HepG2 (cell line): ENCODE results near the gene CDK11A. TPM values are rescaled to one million over a fixed set of nuclear protein-coding genes. Genes with fewer than 3 reads are reported as not detected.

ENCODE experiments used
- ATAC-seq: fragments of 200-7000 bp; cut with Tn5 transposase; 3 replicates; pipeline ENCODE4 v1.9.1; 2020; ENCODE audit warnings: mild to moderate bottlenecking, moderate library complexity
- BruUV-seq: library from RNA; stranded (reverse); fragments of 400-500 nt; replicated peaks from 2 replicates; lab custom pipeline; 2021; lab: Mats Ljungman, UMichigan
- CTCF ChIA-PET: fragments of 300-600 bp; formaldehyde crosslinking; extraction: SDS; loops from one replicate; lab custom pipeline; 2021; ENCODE audit warnings: low total read pairs, inconsistent platforms, low intra/inter-chr PET ratio; lab: Yijun Ruan, JAX
- POLR2A ChIA-PET: fragments of 350-600 bp; sonication (Branson Sonifier 250); formaldehyde crosslinking; loops from one replicate; lab custom pipeline; 2020; ENCODE audit warnings: antibody characterized with exemption, inconsistent platforms; lab: Yijun Ruan, JAX
- DNase-seq: peaks from one replicate; pipeline ENCODE4 v3.0.0-alpha.2; 2015; ENCODE audit warnings: low spot score
- FAIRE-seq: peaks from 3 replicates; lab custom pipeline; 2011; peaks lifted over from hg19 to GRCh38; lab: Jason Lieb, UNC
- H2AFZ ChIP-seq: one replicate; pipeline ENCODE4 v1.6.1; 2011; ENCODE audit warnings: low read length, inconsistent platforms
- H3K27ac ChIP-seq: fragments of 300-600 bp; 3 replicates; pipeline ENCODE4 v1.8.0; 2011; ENCODE audit warnings: mixed run types, mild to moderate bottlenecking, mixed read lengths, low read length, inconsistent platforms; ENCODE audit not compliant: insufficient read depth; ENCODE audit errors: extremely low read length
- H3K27me3 ChIP-seq, 2 experiments: fragments of 200-600 bp in 1 of 2; 2 replicates in 1 of 2; 3 replicates in 1 of 2; pipeline versions ENCODE4 v1.6.0 to v1.8.0; 2011; ENCODE audit warnings: low read length in 2 of 2, mild to moderate bottlenecking in 2 of 2, moderate library complexity in 2 of 2, inconsistent platforms in 1 of 2; ENCODE audit not compliant: insufficient read depth in 2 of 2, control insufficient read depth in 1 of 2
- H3K36me3 ChIP-seq, 2 experiments: fragments of 200-600 bp in 1 of 2; replicated peaks in 1 of 2; 2 replicates in 1 of 2; 3 replicates in 1 of 2; pipeline versions ENCODE4 v1.5.1 to v1.8.0; 2011; ENCODE audit warnings: low read length in 2 of 2, inconsistent platforms in 1 of 2; ENCODE audit not compliant: insufficient read depth in 2 of 2, control insufficient read depth in 1 of 2
- H3K4me1 ChIP-seq: 2 replicates; pipeline ENCODE4 v1.5.1; 2012; ENCODE audit warnings: low read length, inconsistent platforms; ENCODE audit not compliant: insufficient read depth
- H3K4me2 ChIP-seq: 2 replicates; pipeline ENCODE4 v1.6.0; 2011; ENCODE audit warnings: low read depth, low read length, inconsistent platforms
- H3K4me3 ChIP-seq, 3 experiments: fragments of 200-600 bp in 1 of 3; sonication (generic), shearing (Covaris generic) in 1 of 3; replicated peaks in 1 of 3; 2 replicates each; pipeline ENCODE4 v1.5.1; 2011 to 2016; ENCODE audit warnings: low read length in 3 of 3, inconsistent platforms in 2 of 3, low read depth in 2 of 3, mild to moderate bottlenecking in 2 of 3, control low read depth in 1 of 3, mixed read lengths in 1 of 3; ENCODE audit not compliant: insufficient read depth in 1 of 3
- H3K79me2 ChIP-seq: one replicate; pipeline ENCODE4 v1.6.1; 2011; ENCODE audit warnings: low read length, inconsistent platforms; ENCODE audit not compliant: insufficient read depth
- H3K9ac ChIP-seq: 2 replicates; pipeline ENCODE4 v1.6.0; 2011; ENCODE audit warnings: mild to moderate bottlenecking, low read depth, low read length, inconsistent platforms; ENCODE audit not compliant: insufficient read depth
- H3K9me3 ChIP-seq: 2 replicates; pipeline ENCODE4 v1.5.1; 2012; ENCODE audit warnings: mild to moderate bottlenecking, low read length
- H4K20me1 ChIP-seq: 2 replicates; pipeline ENCODE4 v1.6.0; 2011; ENCODE audit warnings: inconsistent platforms, mild to moderate bottlenecking, low read length, moderate library complexity; ENCODE audit not compliant: insufficient read depth
- BATF2 ChIP-seq: sonication (generic); formaldehyde crosslinking; IDR thresholded peaks from 2 replicates; pipeline ENCODE4 v1.8.0; 2022; ENCODE audit warnings: mild to moderate bottlenecking, missing genetic modification reagents, moderate library complexity
- CSRNP2 ChIP-seq: sonication (generic); formaldehyde crosslinking; conservative IDR thresholded peaks from 2 replicates; pipeline ENCODE4 v1.8.0; 2022; ENCODE audit warnings: low read depth, missing genetic modification reagents
- GRHL1 ChIP-seq: sonication (generic); formaldehyde crosslinking; conservative IDR thresholded peaks from 2 replicates; pipeline ENCODE4 v1.8.0; 2022; ENCODE audit warnings: missing genetic modification reagents
- HNRNPK ChIP-seq: fragments of 200-400 bp; formaldehyde crosslinking; IDR thresholded peaks from 2 replicates; pipeline ENCODE4 v1.6.1; 2018; ENCODE audit warnings: low read length, low read depth, moderate library complexity, mild to moderate bottlenecking; ENCODE audit not compliant: poor library complexity, severe bottlenecking
- MAFK ChIP-seq, 2 experiments: IDR thresholded peaks in 1 of 2; conservative IDR thresholded peaks in 1 of 2; 2 replicates each; pipeline ENCODE4 v1.6.1; 2011; ENCODE audit warnings: improper control_type of control experiment in 2 of 2, low read length in 2 of 2
- NFIC ChIP-seq: IDR thresholded peaks from 2 replicates; pipeline ENCODE4 v1.6.1; 2012; ENCODE audit warnings: mild to moderate bottlenecking, low read length, inconsistent platforms
- NR3C1 ChIP-seq: sonication (generic); formaldehyde crosslinking; IDR thresholded peaks from 2 replicates; pipeline ENCODE4 v1.4.0; 2020; ENCODE audit warnings: missing genetic modification reagents
- RARG ChIP-seq: sonication (generic); formaldehyde crosslinking; IDR thresholded peaks from 2 replicates; pipeline ENCODE4 v1.4.0; 2020; ENCODE audit warnings: low read depth, mild to moderate bottlenecking, missing genetic modification reagents
- SMC3 ChIP-seq: IDR thresholded peaks from 2 replicates; pipeline ENCODE4 v1.6.1; 2011; ENCODE audit warnings: low read length, improper control_type of control experiment
- STAG1 ChIP-seq: sonication (generic); formaldehyde crosslinking; IDR thresholded peaks from 2 replicates; pipeline ENCODE4 v1.4.0; 2020; ENCODE audit warnings: missing genetic modification reagents
- ZNF775 ChIP-seq: sonication (generic); formaldehyde crosslinking; IDR thresholded peaks from 2 replicates; pipeline ENCODE4 v1.4.0; 2020; ENCODE audit warnings: missing genetic modification reagents, mild to moderate bottlenecking, moderate library complexity, borderline replicate concordance
- ZNF782 ChIP-seq: sonication (generic); formaldehyde crosslinking; IDR thresholded peaks from 2 replicates; pipeline ENCODE4 v1.4.0; 2020; ENCODE audit warnings: missing genetic modification reagents, mild to moderate bottlenecking, borderline replicate concordance
- WGBS: methylation state at CpG from one replicate; pipeline ENCODE4 v1.1.6; 2017; ENCODE audit warnings: low lambda C conversion rate; 5-methylcytosine and 5-hydroxymethylcytosine counted together
- in situ Hi-C: cut with HindIII; loops from 2 replicates; pipeline ENCODE4 v1.10.0; 2017; ENCODE audit warnings: low pct_unique_long_range_greater_than_20kb; ENCODE audit not compliant: extremely low pct_ligation_motif_present
- intact Hi-C: fragments of 100-400 bp; cut with micrococcal nuclease; formaldehyde crosslinking; loops from one replicate; pipeline ENCODE4 v1.10.0; 2022; ENCODE audit not compliant: unreplicated experiment
- polyA plus RNA-seq, 8 experiments: library from polyadenylated mRNA; depleted of rRNA in 3 of 8; stranded (reverse) in 7 of 8; unstranded in 1 of 8; fragments of >200 nt; fragmentation: Illumina TruSeq in 4 of 8; extraction: Trizol in 4 of 8; gene quantifications; 2 replicates each; pipeline versions ENCODE4 v1.2.1 to v1.2.3, GENCODE V29; 2011 to 2016; ENCODE audit warnings: low read depth in 4 of 8, missing spikeins in 1 of 8, mixed read lengths in 1 of 8; ENCODE audit not compliant: insufficient read depth in 1 of 8
- total RNA-seq, 5 experiments: library from RNA; depleted of rRNA; stranded (reverse); fragments of >200 nt; fragmentation: Illumina TruSeq; extraction: Trizol; gene quantifications; 2 replicates each; pipeline ENCODE4 v1.2.3, GENCODE V29; 2016; ENCODE audit warnings: low read depth in 1 of 5

Gene CDK11A
- total and polyA plus RNA-seq, 2 of the 13 experiments (the other 11 are each of a cell fraction or from before 2014, with no cell fraction given), result 11.2 to 17.9 TPM

GRCh38 chr1:1771096-1771495, 46.9 kb upstream of the CDK11A start:
- no TSS peak for BruUV-seq
- in situ Hi-C loops (no loop called here), intact Hi-C loops (no loop called here)
- ChIA-PET CTCF (no interaction called here), POLR2A (no interaction called here)
- Histone ChIP-seq H3K9me3 (peaks cover 17% of the 10 kb centered on the region), H2AFZ (no peak overlapping the region), H3K4me1 (peaks cover 48% of the 10 kb centered on the region), H3K9ac (no peak overlapping the region), H3K27me3 (no peaks in the 10 kb centered on the region), H3K79me2 (peaks cover 83% of the 10 kb centered on the region), H3K36me3 (peaks cover 0 to 20% of the 10 kb centered on the region in 2 experiments; a peak in 4 of 5 replicates), H4K20me1 (peaks cover 7% of the 10 kb centered on the region), H3K4me3 (no peak overlapping the region), H3K4me2 (no peak overlapping the region), H3K27ac (no peak overlapping the region)
- DNase-seq (no peak), FAIRE-seq (no peak), ATAC-seq (no peak)
- WGBS, result 99% methylated on average over 3 of the region's 3 CpGs
- peak in 1 of 2 experiments; percentile 32; a peak in 1 of 4 replicates for TF ChIP-seq MAFK (conservative IDR thresholded peaks at IDR 0.05 in 1 of 2, IDR thresholded peaks at IDR 0.05 in 1 of 2; ENCODE audit: low read length in 2 of 2)
- no peak for TF ChIP-seq BATF2 (CRISPR knock-in tag)
- TF ChIP-seq NR3C1 (CRISPR knock-in tag), result no peak

- peaks cover 38% of the 10 kb centered on the region for H3K4me1 ChIP-seq
- TF ChIP-seq ZNF775 (CRISPR knock-in tag) (no peak), NFIC (no peak), ZNF782 (CRISPR knock-in tag) (no peak), SMC3 (no peak), GRHL1 (CRISPR knock-in tag) (no peak), STAG1 (CRISPR knock-in tag) (no peak), HNRNPK (no peak), RARG (CRISPR knock-in tag) (no peak), CSRNP2 (CRISPR knock-in tag) (no peak)
Measured at GRCh38 chr1:1770102-1770501, 45.9 kb upstream of the CDK11A start.

More at GRCh38 chr1:1770102-1770501, 45.9 kb upstream of the CDK11A start:
- ChIA-PET CTCF (no interaction called here), POLR2A (interaction anchor here (2.7 kb wide), 1 partner anchor 9 kb away, joined by 22 read pairs; the partner anchor contains the start of gene NADK)
- Histone ChIP-seq H3K4me2 (no peak overlapping the region), H3K36me3 (peaks cover 1 to 20% of the 10 kb centered on the region in 2 experiments; a peak in 4 of 5 replicates), H3K27ac (peak overlapping the region; percentile 83), H2AFZ (no peak overlapping the region), H3K27me3 (no peaks in the 10 kb centered on the region), H3K79me2 (peaks cover 76% of the 10 kb centered on the region), H3K9me3 (peaks cover 17% of the 10 kb centered on the region), H4K20me1 (no peaks in the 10 kb centered on the region), H3K4me3 (no peak overlapping the region), H3K9ac (no peak overlapping the region)
- DNase-seq, result no peak
- in situ Hi-C loops (no loop called here), intact Hi-C loops (no loop called here)
- no TSS peak for BruUV-seq
- no peak for ATAC-seq
- no peak for FAIRE-seq
- WGBS, result 98% methylated on average over 3 of the region's 3 CpGs
